ENCODE data around the gene HDGFL2. TPM values are rescaled to one million over a fixed set of nuclear protein-coding genes. Genes with fewer than 3 reads are reported as not detected.

Gene HDGFL2
- total RNA-seq, 2 donors from 2014 or later = 40.8 to 61.8 TPM

DNA sequence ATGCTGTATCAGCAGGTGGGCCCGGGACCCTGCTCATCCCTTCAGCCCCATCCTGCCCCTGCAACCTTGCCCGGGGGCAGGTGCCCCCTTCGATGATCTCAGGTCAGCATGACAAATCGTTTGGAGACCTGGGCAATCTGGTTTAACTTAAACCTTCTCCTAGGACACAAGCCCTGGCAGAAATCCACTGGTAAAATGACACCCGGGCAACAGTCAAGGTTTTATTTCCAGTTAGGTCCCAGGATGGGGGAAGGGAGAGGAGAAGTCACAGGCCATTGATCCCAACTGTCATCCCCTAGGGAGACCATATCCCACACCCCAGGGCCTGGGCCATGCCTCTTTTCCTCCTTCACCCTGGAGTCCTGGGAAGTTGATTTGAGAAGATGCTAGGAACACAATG, 64.7 kb downstream of the HDGFL2 start:
- no peak overlapping the region for H3K27ac ChIP-seq
- no peak for TF ChIP-seq POLR2A (IDR thresholded peaks at IDR 0.05)
- TF ChIP-seq, protein P1, sequence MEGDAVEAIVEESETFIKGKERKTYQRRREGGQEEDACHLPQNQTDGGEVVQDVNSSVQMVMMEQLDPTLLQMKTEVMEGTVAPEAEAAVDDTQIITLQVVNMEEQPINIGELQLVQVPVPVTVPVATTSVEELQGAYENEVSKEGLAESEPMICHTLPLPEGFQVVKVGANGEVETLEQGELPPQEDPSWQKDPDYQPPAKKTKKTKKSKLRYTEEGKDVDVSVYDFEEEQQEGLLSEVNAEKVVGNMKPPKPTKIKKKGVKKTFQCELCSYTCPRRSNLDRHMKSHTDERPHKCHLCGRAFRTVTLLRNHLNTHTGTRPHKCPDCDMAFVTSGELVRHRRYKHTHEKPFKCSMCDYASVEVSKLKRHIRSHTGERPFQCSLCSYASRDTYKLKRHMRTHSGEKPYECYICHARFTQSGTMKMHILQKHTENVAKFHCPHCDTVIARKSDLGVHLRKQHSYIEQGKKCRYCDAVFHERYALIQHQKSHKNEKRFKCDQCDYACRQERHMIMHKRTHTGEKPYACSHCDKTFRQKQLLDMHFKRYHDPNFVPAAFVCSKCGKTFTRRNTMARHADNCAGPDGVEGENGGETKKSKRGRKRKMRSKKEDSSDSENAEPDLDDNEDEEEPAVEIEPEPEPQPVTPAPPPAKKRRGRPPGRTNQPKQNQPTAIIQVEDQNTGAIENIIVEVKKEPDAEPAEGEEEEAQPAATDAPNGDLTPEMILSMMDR (IDR thresholded peaks at IDR 0.05) = no peak
- no peak for TF ChIP-seq POLR2AphosphoS5 (IDR thresholded peaks at IDR 0.05)
- no peaks in the 10 kb centered on the region for H3K36me3 ChIP-seq
- no peak overlapping the region for H3K4me3 ChIP-seq
- H3K9me3 ChIP-seq = no peaks in the 10 kb centered on the region
- WGBS = 37% methylated on average over 5 of the region's 5 CpGs
- DNase-seq (ENCODE audit: low spot score) = no peak
- H3K27me3 ChIP-seq (replicated peaks; ENCODE audit: insufficient read depth) = no peaks in the 10 kb centered on the region
- no peaks in the 10 kb centered on the region for H3K4me1 ChIP-seq (replicated peaks)
- intact Hi-C loops (cut with DNase I) = no loop called here

DNA sequence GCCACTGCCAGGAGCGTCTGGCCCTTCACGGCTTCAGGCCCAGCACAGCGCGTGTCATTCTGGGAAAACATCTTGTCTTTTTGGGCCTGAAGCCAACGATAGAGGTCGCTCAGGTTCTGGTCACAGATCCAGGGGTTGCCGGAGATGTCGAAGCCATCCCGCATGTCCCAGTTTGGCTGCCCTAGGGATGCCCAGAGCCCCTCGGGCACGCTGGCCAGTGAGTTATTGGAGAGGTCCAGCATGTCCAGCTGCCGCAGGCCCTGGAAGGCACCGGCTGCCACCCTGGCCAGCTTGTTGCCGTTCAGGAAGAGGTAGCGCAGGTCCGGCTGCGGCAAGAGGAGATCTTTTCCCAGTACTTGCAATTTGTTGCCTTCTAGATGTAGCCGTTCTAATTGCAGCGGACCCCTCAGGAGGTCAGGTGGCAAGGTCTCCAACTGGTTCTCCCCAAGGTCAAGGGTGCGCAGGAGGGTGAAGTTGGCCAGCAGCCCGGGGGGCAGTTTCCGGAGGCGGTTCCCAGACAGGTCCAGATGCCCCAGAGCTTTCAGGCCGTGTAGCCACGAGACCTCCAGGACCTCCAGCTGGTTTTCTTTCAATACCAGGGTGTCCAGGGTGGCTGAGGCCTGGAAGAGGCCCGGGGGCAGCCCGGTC, 66.0 kb downstream of the HDGFL2 start:
- no peak overlapping the region for H3K4me3 ChIP-seq

DNA sequence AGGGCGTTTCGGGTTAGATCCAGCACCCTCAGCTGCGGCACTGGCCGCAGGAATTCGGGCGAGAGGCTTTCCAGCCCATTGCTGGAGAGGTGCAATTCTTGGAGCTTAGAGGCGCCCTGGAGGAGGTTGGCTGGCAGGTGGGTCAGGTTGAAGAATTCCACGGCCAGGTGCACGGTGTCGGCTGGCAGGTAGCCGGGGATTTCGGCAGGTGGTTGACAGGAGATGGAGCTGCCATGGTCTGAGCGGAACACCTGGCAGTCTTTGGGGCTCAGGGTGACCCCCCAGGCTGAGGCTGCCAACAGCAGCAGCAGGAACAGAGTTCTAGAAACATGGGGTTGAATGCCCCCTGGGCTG, 66.5 kb downstream of the HDGFL2 start:
- 87% methylated on average over 13 of the region's 13 CpGs for WGBS
- H3K4me3 ChIP-seq = no peak overlapping the region
- no peaks in the 10 kb centered on the region for H3K9me3 ChIP-seq
- H3K4me1 ChIP-seq (replicated peaks) = no peaks in the 10 kb centered on the region
- H3K36me3 ChIP-seq = no peaks in the 10 kb centered on the region
- intact Hi-C loops (cut with DNase I) = no loop called here
- H3K27me3 ChIP-seq (replicated peaks; ENCODE audit: insufficient read depth) = no peaks in the 10 kb centered on the region
- TF ChIP-seq POLR2A (IDR thresholded peaks at IDR 0.05) (no peak), POLR2AphosphoS5 (IDR thresholded peaks at IDR 0.05) (no peak)
- TF ChIP-seq, protein P1 (IDR thresholded peaks at IDR 0.05) = no peak
- DNase-seq (ENCODE audit: low spot score) = no peak
- H3K27ac ChIP-seq = no peak overlapping the region

More for the DNA sequence above, 66.0 kb downstream of the HDGFL2 start:
- no peaks in the 10 kb centered on the region for H3K4me1 ChIP-seq (replicated peaks)
- no peaks in the 10 kb centered on the region for H3K36me3 ChIP-seq
- 79% methylated on average over 27 of the region's 27 CpGs for WGBS
- TF ChIP-seq POLR2AphosphoS5 (IDR thresholded peaks at IDR 0.05) (no peak), POLR2A (IDR thresholded peaks at IDR 0.05) (no peak)
- TF ChIP-seq, protein P1 (IDR thresholded peaks at IDR 0.05) = no peak
- no peak overlapping the region for H3K27ac ChIP-seq
- intact Hi-C loops (cut with DNase I) = no loop called here
- H3K9me3 ChIP-seq = no peaks in the 10 kb centered on the region
- no peak for DNase-seq (ENCODE audit: low spot score)
- H3K27me3 ChIP-seq (replicated peaks; ENCODE audit: insufficient read depth) = no peaks in the 10 kb centered on the region

DNA sequence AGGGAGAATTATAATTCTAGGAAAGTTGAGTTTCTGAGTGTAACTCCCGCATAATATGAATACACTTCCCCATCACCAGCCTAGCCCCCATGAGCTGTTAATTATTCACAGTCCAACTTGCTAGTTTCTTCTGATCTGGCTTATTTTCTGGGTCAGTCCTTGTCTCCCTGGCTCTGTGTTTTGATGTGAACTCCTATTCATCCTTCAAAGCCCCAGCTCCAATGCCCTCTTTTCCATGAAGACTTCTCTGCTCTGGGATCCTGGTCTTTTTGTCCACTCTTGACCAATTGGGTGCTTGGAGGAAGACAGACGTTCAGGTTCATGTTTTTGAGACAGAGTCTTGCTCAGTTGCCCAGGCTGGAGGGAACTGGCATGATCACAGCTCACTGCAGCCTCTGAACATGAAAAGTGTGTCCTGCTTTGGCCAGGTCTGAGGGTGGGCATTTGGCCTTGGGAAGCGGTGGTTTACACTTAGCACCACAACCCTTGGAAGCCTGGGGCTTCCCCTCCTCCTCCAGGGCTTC, 67.1 kb downstream of the HDGFL2 start:
- DNase-seq (ENCODE audit: low spot score) = no peak
- no peak overlapping the region for H3K4me3 ChIP-seq
- no peaks in the 10 kb centered on the region for H3K36me3 ChIP-seq
- no peaks in the 10 kb centered on the region for H3K9me3 ChIP-seq
- intact Hi-C loops (cut with DNase I) = no loop called here
- TF ChIP-seq POLR2A (IDR thresholded peaks at IDR 0.05) (no peak), POLR2AphosphoS5 (IDR thresholded peaks at IDR 0.05) (no peak)
- TF ChIP-seq, protein P1 (IDR thresholded peaks at IDR 0.05) = no peak
- 86% methylated on average over 3 of the region's 3 CpGs for WGBS
- H3K27me3 ChIP-seq (replicated peaks; ENCODE audit: insufficient read depth) = no peaks in the 10 kb centered on the region
- H3K4me1 ChIP-seq (replicated peaks) = no peaks in the 10 kb centered on the region
- H3K27ac ChIP-seq = no peak overlapping the region

All from prostate gland (tissue), 2 donors.